K562 (cell line): ENCODE measurements around the gene TTC4. TPM values are rescaled to one million over a fixed set of nuclear protein-coding genes. Genes with fewer than 3 reads are reported as not detected.

Source experiments
- ATAC-seq: fragments of 200-7000 bp; cut with Tn5 transposase; 3 replicates; pipeline ENCODE4 v1.9.1; 2020; ENCODE audit warnings: moderate library complexity
- BruUV-seq: library from RNA; stranded (reverse); fragments of 400-500 nt; replicated peaks from 2 replicates; lab custom pipeline; 2021; lab: Mats Ljungman, UMichigan
- CTCF ChIA-PET: fragments of 300-600 bp; formaldehyde crosslinking; extraction: SDS; loops from one replicate; lab custom pipeline; 2021; ENCODE audit warnings: low intra/inter-chr PET ratio; lab: Yijun Ruan, JAX
- POLR2A ChIA-PET: fragments of 300-600, 350-650 bp; sonication (Branson Sonifier 250); formaldehyde crosslinking; extraction: SDS; loops from one replicate; lab custom pipeline; 2021; ENCODE audit warnings: antibody characterized with exemption, inconsistent platforms; lab: Yijun Ruan, JAX
- DNase-seq, 4 experiments: peaks; one replicate each; pipeline versions ENCODE4 v3.0.0 to v3.0.0-alpha.2; 2011 to 2018; ENCODE audit warnings: low spot score in 3 of 4, mixed read lengths in 3 of 4; ENCODE audit errors: extremely low read depth in 1 of 4
- FAIRE-seq: peaks from 2 replicates; lab custom pipeline; 2011; peaks lifted over from hg19 to GRCh38; lab: Jason Lieb, UNC
- H2AFZ ChIP-seq: 2 replicates; pipeline ENCODE4 v1.6.0; 2011; ENCODE audit warnings: low read depth, low read length, control low read depth, inconsistent platforms
- H3K27ac ChIP-seq: fragments of 200-600 bp; 3 replicates; pipeline ENCODE4 v1.8.0; 2011; ENCODE audit warnings: low read depth, mild to moderate bottlenecking, control low read depth, inconsistent platforms, low read length, moderate library complexity, mixed read lengths; ENCODE audit errors: extremely low read depth
- H3K27me3 ChIP-seq, 2 experiments: fragments of 300-600 bp in 1 of 2; 2 replicates in 1 of 2; 3 replicates in 1 of 2; pipeline versions ENCODE4 v1.6.0 to v1.8.0; 2011; ENCODE audit warnings: inconsistent platforms in 2 of 2, low read length in 2 of 2, mild to moderate bottlenecking in 1 of 2, mixed read lengths in 1 of 2, moderate library complexity in 1 of 2; ENCODE audit not compliant: control insufficient read depth in 2 of 2, insufficient read depth in 2 of 2
- H3K36me3 ChIP-seq: fragments of 300-600 bp; 3 replicates; pipeline ENCODE4 v1.8.0; 2011; ENCODE audit warnings: mild to moderate bottlenecking, low read length, inconsistent platforms; ENCODE audit not compliant: control insufficient read depth, insufficient read depth
- H3K4me1 ChIP-seq, 2 experiments: fragments of 200-600 bp in 1 of 2; replicated peaks in 1 of 2; 2 replicates in 1 of 2; 3 replicates in 1 of 2; pipeline versions ENCODE4 v1.5.1 to v1.8.0; 2011; ENCODE audit warnings: inconsistent platforms in 2 of 2, low read length in 2 of 2, mild to moderate bottlenecking in 1 of 2, mixed read lengths in 1 of 2, moderate library complexity in 1 of 2; ENCODE audit not compliant: control insufficient read depth in 2 of 2, insufficient read depth in 2 of 2
- H3K4me2 ChIP-seq: 2 replicates; pipeline ENCODE4 v1.6.1; 2011; ENCODE audit warnings: low read length, control low read depth, inconsistent platforms, mixed read lengths; ENCODE audit not compliant: insufficient read depth
- H3K4me3 ChIP-seq: fragments of 200-600 bp; sonication (generic), shearing (Covaris generic); 2 replicates; pipeline ENCODE4 v1.5.1; 2016; ENCODE audit warnings: control low read depth, inconsistent platforms
- H3K79me2 ChIP-seq: fragments of 200-600 bp; 3 replicates; pipeline ENCODE4 v1.8.0; 2011; ENCODE audit warnings: low read length, inconsistent platforms; ENCODE audit not compliant: control insufficient read depth, insufficient read depth
- H3K9ac ChIP-seq, 2 experiments: 2 replicates each; pipeline versions ENCODE4 v1.6.0 to v1.6.1; 2011; ENCODE audit warnings: low read depth in 2 of 2, low read length in 2 of 2, control low read depth in 1 of 2, inconsistent platforms in 1 of 2, mild to moderate bottlenecking in 1 of 2, mixed read lengths in 1 of 2; ENCODE audit not compliant: insufficient read depth in 1 of 2
- H3K9me1 ChIP-seq: one replicate; pipeline ENCODE4 v1.6.0; 2011; ENCODE audit warnings: inconsistent platforms, mild to moderate bottlenecking, low read length, moderate library complexity; ENCODE audit not compliant: control insufficient read depth, insufficient read depth
- H3K9me3 ChIP-seq: replicated peaks from 2 replicates; pipeline ENCODE4 v1.5.1; 2011; ENCODE audit warnings: low read depth, low read length, inconsistent platforms; ENCODE audit not compliant: control insufficient read depth, insufficient read depth
- H4K20me1 ChIP-seq: replicated peaks from 2 replicates; pipeline ENCODE4 v1.6.1; 2011; ENCODE audit warnings: low read length, inconsistent platforms, mixed read lengths; ENCODE audit not compliant: control insufficient read depth, insufficient read depth
- C11orf30 ChIP-seq: fragments of 450-650 bp; IDR thresholded peaks from 2 replicates; pipeline ENCODE4 v1.6.1; 2016; ENCODE audit warnings: low read depth, mild to moderate bottlenecking
- ZC3H8 ChIP-seq: fragments of 450-650 bp; IDR thresholded peaks from 2 replicates; pipeline ENCODE4 v1.6.1; 2017
- WGBS: fragments of 100-300 bp; shearing (Covaris generic); methylation state at CpG from one replicate; pipeline ENCODE4 v1.1.6; 2016; ENCODE audit warnings: low coverage, mixed read lengths; ENCODE audit not compliant: insufficient coverage; ENCODE audit errors: missing lambda C conversion rate; 5-methylcytosine and 5-hydroxymethylcytosine counted together
- in situ Hi-C: fragments of 300-500 bp; cut with MboI; formaldehyde crosslinking; loops from 4 replicates; pipeline ENCODE4 v1.15.0; 2018; ENCODE audit warnings: inconsistent platforms, mixed read lengths
- intact Hi-C: fragments of 100-400 bp; cut with micrococcal nuclease; formaldehyde crosslinking; loops from 2 replicates; pipeline ENCODE4 v1.14.2; 2022
- polyA plus RNA-seq, 8 experiments: library from polyadenylated mRNA; depleted of rRNA in 4 of 8; stranded (reverse) in 5 of 8; unstranded in 3 of 8; fragments of >200 nt; fragmentation: Nextera tagmentation in 2 of 8; fragmentation: Illumina TruSeq in 1 of 8; extraction: Ambion mirVana in 2 of 8; extraction: Trizol in 1 of 8; gene quantifications; 2 replicates each; pipeline versions ENCODE4 v1.2.1 to v1.2.3, GENCODE V29; 2011 to 2014; ENCODE audit warnings: inconsistent platforms in 1 of 8, missing spikeins in 1 of 8
- total RNA-seq, 7 experiments: library from RNA; depleted of rRNA in 6 of 7; stranded (reverse); fragments of >200 nt in 6 of 7; fragmentation: Illumina TruSeq in 2 of 7; extraction: Trizol in 2 of 7; gene quantifications; 2 replicates each; pipeline versions ENCODE4 v1.2.1 to v1.2.3, GENCODE V29; 2011 to 2021; ENCODE audit warnings: low replicate concordance in 1 of 7
- TF ChIP-seq, protein P1 (sequence below), 2 experiments: fragments of 450-650 bp; conservative IDR thresholded peaks; 2 replicates each; pipeline ENCODE4 v1.6.1; 2017; ENCODE audit warnings: mild to moderate bottlenecking in 2 of 2, moderate library complexity in 2 of 2
- TF ChIP-seq, protein P2 (sequence below): fragments of 450-650 bp; IDR thresholded peaks from 2 replicates; pipeline ENCODE4 v1.6.1; 2017; ENCODE audit warnings: antibody characterized with exemption, mild to moderate bottlenecking
- TF ChIP-seq, protein P3 (sequence below): fragments of 450-650 bp; IDR thresholded peaks from 2 replicates; pipeline ENCODE4 v1.6.1; 2017; ENCODE audit warnings: mild to moderate bottlenecking, moderate library complexity

Gene TTC4
- total and polyA plus RNA-seq, 9 of the 15 experiments (the other 6 are each of a cell fraction or from before 2014, with no cell fraction given), result 36.3 to 111 (median 54.1) TPM

DNA sequence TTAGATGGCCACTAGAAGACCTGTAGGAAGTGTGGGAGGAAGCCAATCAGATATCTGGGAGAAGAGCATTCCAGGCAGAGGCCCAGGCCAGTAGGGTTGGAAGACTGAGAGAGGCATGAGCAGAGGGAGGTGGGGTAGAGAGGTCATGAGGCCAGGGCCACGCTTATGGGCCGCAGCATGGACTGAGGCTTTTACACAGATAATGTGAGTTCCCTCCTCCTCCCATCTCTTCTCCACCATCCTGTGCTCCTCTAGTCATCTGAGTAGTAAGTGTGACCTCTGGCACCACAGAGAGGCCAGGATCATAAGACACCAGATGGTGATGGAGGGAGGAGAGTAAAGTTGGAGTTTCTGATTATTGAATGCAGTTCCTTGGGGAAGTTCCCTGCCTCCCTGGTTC is 68.4 kb downstream of the TTC4 start (continued):
- TF ChIP-seq C11orf30, result no peak
- TF ChIP-seq, protein P1, sequence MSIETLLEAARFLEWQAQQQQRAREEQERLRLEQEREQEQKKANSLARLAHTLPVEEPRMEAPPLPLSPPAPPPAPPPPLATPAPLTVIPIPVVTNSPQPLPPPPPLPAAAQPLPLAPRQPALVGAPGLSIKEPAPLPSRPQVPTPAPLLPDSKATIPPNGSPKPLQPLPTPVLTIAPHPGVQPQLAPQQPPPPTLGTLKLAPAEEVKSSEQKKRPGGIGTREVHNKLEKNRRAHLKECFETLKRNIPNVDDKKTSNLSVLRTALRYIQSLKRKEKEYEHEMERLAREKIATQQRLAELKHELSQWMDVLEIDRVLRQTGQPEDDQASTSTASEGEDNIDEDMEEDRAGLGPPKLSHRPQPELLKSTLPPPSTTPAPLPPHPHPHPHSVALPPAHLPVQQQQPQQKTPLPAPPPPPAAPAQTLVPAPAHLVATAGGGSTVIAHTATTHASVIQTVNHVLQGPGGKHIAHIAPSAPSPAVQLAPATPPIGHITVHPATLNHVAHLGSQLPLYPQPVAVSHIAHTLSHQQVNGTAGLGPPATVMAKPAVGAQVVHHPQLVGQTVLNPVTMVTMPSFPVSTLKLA (conservative IDR thresholded peaks at IDR 0.05), result no peak
- TF ChIP-seq, protein P2, sequence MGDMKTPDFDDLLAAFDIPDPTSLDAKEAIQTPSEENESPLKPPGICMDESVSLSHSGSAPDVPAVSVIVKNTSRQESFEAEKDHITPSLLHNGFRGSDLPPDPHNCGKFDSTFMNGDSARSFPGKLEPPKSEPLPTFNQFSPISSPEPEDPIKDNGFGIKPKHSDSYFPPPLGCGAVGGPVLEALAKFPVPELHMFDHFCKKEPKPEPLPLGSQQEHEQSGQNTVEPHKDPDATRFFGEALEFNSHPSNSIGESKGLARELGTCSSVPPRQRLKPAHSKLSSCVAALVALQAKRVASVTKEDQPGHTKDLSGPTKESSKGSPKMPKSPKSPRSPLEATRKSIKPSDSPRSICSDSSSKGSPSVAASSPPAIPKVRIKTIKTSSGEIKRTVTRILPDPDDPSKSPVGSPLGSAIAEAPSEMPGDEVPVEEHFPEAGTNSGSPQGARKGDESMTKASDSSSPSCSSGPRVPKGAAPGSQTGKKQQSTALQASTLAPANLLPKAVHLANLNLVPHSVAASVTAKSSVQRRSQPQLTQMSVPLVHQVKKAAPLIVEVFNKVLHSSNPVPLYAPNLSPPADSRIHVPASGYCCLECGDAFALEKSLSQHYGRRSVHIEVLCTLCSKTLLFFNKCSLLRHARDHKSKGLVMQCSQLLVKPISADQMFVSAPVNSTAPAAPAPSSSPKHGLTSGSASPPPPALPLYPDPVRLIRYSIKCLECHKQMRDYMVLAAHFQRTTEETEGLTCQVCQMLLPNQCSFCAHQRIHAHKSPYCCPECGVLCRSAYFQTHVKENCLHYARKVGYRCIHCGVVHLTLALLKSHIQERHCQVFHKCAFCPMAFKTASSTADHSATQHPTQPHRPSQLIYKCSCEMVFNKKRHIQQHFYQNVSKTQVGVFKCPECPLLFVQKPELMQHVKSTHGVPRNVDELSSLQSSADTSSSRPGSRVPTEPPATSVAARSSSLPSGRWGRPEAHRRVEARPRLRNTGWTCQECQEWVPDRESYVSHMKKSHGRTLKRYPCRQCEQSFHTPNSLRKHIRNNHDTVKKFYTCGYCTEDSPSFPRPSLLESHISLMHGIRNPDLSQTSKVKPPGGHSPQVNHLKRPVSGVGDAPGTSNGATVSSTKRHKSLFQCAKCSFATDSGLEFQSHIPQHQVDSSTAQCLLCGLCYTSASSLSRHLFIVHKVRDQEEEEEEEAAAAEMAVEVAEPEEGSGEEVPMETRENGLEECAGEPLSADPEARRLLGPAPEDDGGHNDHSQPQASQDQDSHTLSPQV, result no peak

DNA sequence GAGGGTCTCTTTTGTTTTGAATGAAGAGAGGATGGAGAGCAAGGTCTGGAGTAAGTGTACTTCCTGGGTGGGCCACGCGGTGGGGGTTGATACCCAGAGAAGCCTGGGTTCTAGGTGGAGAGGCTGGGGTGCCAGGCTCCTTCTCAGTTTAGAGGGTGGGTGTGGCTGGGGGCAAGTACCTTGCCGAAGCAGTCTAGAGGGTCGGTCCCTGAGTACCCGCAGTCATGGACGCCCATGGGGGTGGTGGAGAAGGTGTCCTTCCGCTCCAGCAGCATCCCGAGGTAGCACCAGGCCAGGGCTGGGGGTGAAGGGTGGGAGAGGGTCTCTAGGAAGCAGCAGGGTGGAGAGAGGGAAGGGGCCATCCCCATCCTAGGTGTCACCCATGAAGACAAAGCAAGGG is 71.1 kb downstream of the TTC4 start:
- in situ Hi-C loops (no loop called here), intact Hi-C loops (no loop called here)
- Histone ChIP-seq H3K9me3 (peaks cover 2% of the 10 kb centered on the region), H3K4me3 (no peak overlapping the region), H4K20me1 (no peaks in the 10 kb centered on the region), H3K79me2 (no peaks in the 10 kb centered on the region), H3K4me1 (no peaks in the 10 kb centered on the region; a peak in 1 of 5 replicates), H3K9me1 (no peaks in the 10 kb centered on the region), H3K27ac (no peak overlapping the region), H3K9ac (no peak overlapping the region), H2AFZ (no peak overlapping the region), H3K4me2 (no peak overlapping the region), H3K36me3 (no peaks in the 10 kb centered on the region), H3K27me3 (peaks cover 18 to 32% of the 10 kb centered on the region in 2 experiments; a peak in 4 of 5 replicates)
- CTCF ChIA-PET, result no interaction called here
- ATAC-seq, result no peak
- POLR2A ChIA-PET, result interaction anchor here (0.7 kb wide), 1 partner anchor 517 kb away, joined by 3 read pairs; no protein-coding TSS in a partner anchor
- 0% methylated on average over 8 of the region's 8 CpGs for WGBS
- BruUV-seq, result no TSS peak
- DNase-seq, result no peak
- FAIRE-seq, result no peak
- TF ChIP-seq, protein P3, sequence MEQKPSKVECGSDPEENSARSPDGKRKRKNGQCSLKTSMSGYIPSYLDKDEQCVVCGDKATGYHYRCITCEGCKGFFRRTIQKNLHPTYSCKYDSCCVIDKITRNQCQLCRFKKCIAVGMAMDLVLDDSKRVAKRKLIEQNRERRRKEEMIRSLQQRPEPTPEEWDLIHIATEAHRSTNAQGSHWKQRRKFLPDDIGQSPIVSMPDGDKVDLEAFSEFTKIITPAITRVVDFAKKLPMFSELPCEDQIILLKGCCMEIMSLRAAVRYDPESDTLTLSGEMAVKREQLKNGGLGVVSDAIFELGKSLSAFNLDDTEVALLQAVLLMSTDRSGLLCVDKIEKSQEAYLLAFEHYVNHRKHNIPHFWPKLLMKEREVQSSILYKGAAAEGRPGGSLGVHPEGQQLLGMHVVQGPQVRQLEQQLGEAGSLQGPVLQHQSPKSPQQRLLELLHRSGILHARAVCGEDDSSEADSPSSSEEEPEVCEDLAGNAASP, result no peak
- TF ChIP-seq ZC3H8, result no peak
